ENCODE data around the gene YARS2.

The YARS2 gene

DNA sequence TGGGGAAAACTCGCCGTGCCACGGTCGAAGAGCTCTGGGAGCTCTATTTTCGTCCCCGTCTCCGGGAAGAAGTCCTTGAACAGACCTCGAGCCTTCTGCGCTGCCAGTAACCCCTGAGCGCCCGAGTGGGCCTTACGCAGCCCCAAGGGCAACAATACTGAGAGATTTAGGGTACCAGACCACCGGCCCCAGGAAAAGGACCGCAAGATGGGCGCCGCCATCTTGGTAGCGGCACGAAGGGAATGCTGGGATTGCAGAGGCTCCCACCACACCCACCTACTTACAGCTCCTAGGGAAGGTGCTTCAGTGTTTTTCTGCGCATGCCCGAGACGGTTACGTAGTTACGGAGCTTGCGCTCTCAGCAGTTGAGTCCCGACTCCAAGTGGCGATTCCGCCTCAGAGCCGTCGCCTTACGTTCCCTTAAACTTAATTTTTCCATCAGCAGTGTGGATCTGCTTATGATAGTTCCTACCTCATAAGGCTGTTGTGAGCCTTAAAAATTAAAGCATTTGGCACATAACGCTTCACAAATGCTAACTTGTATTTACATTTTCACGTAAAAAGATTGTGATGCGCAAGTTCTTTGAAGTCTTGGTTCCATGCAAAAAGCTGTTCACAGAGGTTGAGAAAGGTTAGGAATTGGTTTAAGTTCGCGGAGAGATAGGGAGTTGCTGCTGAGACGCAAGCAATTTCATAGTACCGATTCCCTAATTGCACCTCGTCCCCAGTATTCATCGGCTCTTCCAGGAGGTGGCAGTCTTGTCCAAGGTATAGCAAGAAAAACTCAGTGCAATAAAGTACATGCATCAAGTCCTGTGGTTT lies at the start of gene YARS2:
Gene YARS2 (minus strand): TSS at position 244 of the 822 bp plus-strand sequence. CDS start 23 bp downstream, at position 221.
- peak; percentile 80 to 83 for DNase-seq

- no peak for DNase-seq
Observed at GRCh38 chr12:32804301-32804700, 48.6 kb upstream of the YARS2 start.

GRCh38 chr12:32801269-32801980 lies 45.7 kb upstream of the YARS2 start:
- no peak for DNase-seq

DNA sequence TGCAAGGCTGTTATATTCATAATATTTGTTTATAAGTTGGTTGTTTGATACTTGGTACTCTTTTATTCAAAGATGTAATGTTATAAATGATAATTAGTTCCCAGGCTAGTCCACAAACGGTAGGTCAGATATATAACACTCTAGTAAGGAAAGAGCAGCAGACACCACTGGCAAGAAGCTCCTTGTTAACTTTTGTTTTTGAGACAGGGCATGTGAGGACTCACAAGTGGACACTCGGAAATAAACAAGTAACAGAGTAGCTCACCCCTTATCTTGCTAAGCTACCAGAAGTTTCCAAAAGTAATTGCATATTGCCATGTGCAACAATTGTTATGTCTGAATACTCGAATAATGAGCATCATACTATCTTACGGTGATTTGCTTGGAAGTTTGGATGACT lies 38.6 kb upstream of the YARS2 start:
- no peak for DNase-seq

- no peak for DNase-seq
Observed at GRCh38 chr12:32789916-32790315, 34.2 kb upstream of the YARS2 start.

GRCh38 chr12:32789446-32789845 lies 33.7 kb upstream of the YARS2 start:
- DNase-seq = no peak

DNA sequence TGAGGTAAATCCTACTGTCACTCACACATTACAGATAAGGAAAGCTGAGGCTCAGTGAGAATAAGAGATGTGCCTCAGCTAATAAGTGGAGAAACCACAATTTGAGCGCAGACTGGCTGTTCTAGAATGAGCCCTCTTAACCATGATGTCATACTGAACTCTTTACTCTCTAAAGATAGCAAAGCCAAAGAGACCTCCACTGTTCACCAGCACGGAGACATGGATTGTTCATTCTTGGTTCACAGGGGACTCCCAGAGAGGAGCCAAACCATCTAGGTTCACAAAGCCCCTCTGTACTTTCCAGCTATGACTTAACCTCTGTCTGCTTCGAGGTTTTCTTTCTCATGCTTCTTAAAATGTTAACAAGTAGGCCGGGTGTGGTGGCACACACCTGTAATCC lies 32.7 kb upstream of the YARS2 start:
- no peak for DNase-seq

- DNase-seq = no peak
Observed at GRCh38 chr12:32785557-32785956, 29.9 kb upstream of the YARS2 start.

- DNase-seq = no peak
Observed at GRCh38 chr12:32783029-32783428, 27.3 kb upstream of the YARS2 start.

GRCh38 chr12:32780071-32780470 lies 24.4 kb upstream of the YARS2 start:
- no peak for DNase-seq

DNA sequence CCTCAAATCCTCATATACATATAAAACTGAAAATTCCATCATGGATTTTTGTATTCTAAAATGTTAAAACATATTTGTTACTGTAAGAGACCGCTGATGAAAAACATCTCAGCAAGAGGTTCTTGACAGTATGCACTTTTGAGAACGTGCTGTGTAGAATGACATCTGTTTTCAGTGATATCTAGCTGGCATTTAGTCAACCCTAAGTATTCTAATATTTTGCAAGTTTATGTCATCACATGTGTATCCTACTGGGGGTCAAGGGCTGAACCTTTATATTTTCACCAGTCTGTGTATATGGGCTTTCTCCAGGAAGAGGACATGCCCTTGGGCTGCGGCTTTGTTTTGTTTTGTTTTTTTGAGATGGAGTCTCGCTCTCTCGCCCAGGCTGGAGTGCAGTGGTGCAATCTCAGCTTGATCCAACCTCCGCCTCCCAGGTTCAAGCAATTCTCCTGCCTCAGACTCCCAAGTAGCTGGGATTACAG lies 22.0 kb upstream of the YARS2 start:
- no peak for DNase-seq

- DNase-seq = no peak
Observed at GRCh38 chr12:32777159-32777558, 21.5 kb upstream of the YARS2 start.

GRCh38 chr12:32776258-32776657 lies 20.6 kb upstream of the YARS2 start:
- no peak for DNase-seq

DNA sequence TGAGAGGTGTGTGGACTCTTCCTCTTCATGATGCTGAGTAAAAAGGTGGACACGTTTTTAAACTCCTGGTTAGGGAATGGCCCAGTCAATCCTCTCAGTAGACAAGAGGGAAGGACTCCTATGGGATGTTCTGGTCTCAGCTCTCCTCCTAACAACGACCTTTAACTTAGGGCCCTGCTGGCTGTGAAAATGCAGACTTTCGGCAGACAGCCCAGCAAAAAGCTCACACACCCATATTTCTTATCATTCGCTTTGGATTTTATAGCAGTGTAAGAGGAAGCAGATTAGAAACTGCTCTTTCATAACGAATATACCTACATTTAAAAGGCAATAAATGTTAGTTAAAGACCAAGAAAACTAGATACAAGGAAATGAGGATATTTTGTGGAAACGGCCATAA lies 18.0 kb upstream of the YARS2 start:
- no peak for DNase-seq

- DNase-seq = no peak
Observed at GRCh38 chr12:32770141-32770540, 14.4 kb upstream of the YARS2 start.

- no peak for DNase-seq
Observed at GRCh38 chr12:32768518-32768917, 12.8 kb upstream of the YARS2 start.

- DNase-seq = no peak
Observed at GRCh38 chr12:32765906-32766305, 10.2 kb upstream of the YARS2 start.

DNA sequence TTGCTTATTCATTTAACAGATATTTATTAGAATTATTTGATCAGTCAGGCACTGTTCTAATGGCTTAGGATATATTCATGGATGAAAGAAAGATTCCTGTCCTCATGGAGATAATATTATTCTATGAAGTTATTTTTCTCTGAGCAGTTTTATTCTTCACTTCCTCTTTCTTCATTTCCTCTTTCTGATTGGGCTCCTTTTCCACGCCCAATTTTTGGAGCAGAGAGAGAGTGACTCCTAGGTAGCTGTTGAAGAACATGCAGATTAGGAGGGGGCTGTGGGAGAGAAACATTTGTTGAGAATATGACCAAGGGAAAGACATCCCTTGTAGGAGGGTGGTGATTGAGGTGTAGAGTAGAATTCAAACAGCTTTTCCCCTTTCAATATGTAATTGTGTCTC lies 6.0 kb upstream of the YARS2 start:
- no peak for DNase-seq

- no peak for DNase-seq
Observed at GRCh38 chr12:32757157-32757556, 1.5 kb upstream of the YARS2 start.

DNA sequence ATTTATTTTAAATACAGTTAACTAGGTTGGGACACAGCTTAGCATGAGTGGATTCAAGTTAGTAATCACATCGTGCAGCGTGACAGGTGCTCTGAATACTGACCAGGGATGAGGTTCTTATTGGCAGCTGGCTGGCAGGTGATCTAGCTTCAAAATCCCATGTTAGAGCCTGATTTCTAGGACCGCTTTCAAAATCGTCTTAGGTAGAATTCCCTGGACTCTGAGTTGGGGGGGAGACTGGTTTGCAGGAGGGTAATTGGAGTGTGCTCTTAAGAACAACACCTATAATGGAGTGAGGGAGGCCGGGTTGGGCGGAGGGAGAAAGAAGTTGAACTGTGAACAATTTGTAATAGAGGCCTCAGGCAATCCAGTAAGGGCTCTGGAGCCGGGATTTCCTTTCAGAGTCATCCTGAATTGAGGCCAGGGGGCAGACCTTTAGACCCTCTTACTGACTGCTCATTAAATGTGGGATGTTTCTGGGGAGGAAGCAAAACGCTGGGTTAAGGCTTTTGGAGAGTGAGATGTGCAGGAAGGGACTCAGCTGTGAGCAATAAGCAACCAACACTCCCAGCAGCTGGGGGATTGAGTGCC lies 874 bp upstream of the YARS2 start:
- no peak for DNase-seq

- peak; percentile 61 to 64 for DNase-seq
Observed at GRCh38 chr12:32755051-32755653, 545 bp downstream of the YARS2 start.

DNA sequence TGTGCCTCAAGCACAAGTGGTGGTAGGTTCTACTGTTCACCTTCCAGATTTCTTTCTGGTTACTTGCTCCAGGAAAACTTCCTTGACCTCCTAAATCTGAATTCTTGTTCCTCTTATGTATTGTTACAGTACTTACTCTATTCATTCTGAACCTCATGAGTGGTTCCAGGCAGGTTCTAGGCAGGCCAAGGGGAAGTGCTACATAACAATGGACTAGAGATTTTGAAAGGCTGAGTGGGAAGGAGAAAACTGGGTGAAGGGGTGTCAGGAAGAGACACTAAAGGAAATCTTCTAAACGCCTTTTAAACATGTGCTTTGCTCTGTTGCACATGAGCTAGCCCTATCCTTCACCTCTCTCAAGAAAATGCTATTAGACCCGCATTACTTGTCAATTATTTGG lies 1.6 kb downstream of the YARS2 start:
- DNase-seq = no peak

DNA sequence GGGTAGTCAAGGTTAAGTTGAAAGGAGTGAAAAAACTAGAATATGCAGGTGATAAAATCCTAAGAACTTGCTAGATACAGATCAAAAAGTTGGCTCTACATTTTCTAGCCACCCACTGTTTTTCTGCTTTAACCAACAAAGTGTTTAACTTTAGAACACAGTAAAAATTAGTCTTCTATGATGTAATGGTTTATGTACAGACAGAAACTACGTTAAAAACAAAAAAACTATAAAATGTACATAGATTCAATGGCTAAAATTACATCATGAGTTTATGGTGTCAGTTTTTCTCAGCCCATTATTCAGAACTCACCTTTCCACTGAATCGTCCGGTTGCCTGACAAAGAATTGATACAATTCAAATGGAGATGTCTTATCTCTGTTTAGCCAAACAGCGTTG lies 2.1 kb downstream of the YARS2 start:
- DNase-seq = no peak

Data from stimulated activated CD4-positive, alpha-beta T cell treated with anti-CD3 and anti-CD28 coated beads, Interleukin-2, amount 100 ng/mL, for 48 hours (primary cell).